Heart left ventricle (tissue), 13 donors: Measurements from ENCODE around the gene LACC1.

ENCODE experiments used
- POLR2A ChIP-seq, 2 donors: fragments of 450-650 bp; IDR thresholded peaks; one replicate each; pipeline ENCODE4 v1.6.1; 2017; ENCODE audit warnings: antibody characterized with exemption in 2 of 2, mild to moderate bottlenecking in 2 of 2, moderate library complexity in 2 of 2
- TF ChIP-seq, protein P1 (sequence below), 12 donors: fragments of 200-600 bp; sonication (generic) in 4 of 12; IDR thresholded peaks; one replicate each; pipeline versions ENCODE4 v1.5.0 to v1.8.0; 2018 to 2022; ENCODE audit warnings: antibody characterized with exemption in 12 of 12, mild to moderate bottlenecking in 5 of 12
- donor health status: ischemic (EF 13 %, LVEDD 7.1; RV severe dilation, severe dysfunction).
- donor health status: DM: no; HTN: yes; CAD: no.
- donor health status: DM: no; HTN: no; CAD: no.
- donor health status: ischemic (EF 25% LVEDD 6.9; RV normal size, moderate dysfunction).
- donor health status: ischemic (EF 25% LVEDD 5.7; RV mildly dilated, moderate dysfunction).
- donor health status: ischemic (EF 35%, LVEDD 5.7; RV mildly dilated, moderate dysfunction).
- donor health status: nonischemic (EF 11% LVEDD 7.7; RV severe dilation, severe dysfunction).
- donor health status: DM: yes; HTN: yes; CAD: no.
- donor health status: PGD.
- donor health status: ischemic (EF 29% LVEDD 5.4; RV normal size, mild dysfunction).
- donor health status: nonischemic (EF 23%, LVEDD 6.1; RV moderate dilation, normal function).

GRCh38 chr13:43924549-43925245, 45.0 kb downstream of the LACC1 start:
- TF ChIP-seq, protein P1, sequence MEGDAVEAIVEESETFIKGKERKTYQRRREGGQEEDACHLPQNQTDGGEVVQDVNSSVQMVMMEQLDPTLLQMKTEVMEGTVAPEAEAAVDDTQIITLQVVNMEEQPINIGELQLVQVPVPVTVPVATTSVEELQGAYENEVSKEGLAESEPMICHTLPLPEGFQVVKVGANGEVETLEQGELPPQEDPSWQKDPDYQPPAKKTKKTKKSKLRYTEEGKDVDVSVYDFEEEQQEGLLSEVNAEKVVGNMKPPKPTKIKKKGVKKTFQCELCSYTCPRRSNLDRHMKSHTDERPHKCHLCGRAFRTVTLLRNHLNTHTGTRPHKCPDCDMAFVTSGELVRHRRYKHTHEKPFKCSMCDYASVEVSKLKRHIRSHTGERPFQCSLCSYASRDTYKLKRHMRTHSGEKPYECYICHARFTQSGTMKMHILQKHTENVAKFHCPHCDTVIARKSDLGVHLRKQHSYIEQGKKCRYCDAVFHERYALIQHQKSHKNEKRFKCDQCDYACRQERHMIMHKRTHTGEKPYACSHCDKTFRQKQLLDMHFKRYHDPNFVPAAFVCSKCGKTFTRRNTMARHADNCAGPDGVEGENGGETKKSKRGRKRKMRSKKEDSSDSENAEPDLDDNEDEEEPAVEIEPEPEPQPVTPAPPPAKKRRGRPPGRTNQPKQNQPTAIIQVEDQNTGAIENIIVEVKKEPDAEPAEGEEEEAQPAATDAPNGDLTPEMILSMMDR (IDR thresholded peaks at IDR 0.05): no peak
- no peak for TF ChIP-seq POLR2A (IDR thresholded peaks at IDR 0.05)
